HT1080 (cell line): ENCODE results near the gene ADI1. TPM values are rescaled to one million over a fixed set of nuclear protein-coding genes. Genes with fewer than 3 reads are reported as not detected.

Source experiments
- DNase-seq: peaks from one replicate; pipeline ENCODE4 v3.0.0-alpha.2; 2015; ENCODE audit warnings: low read depth
- total RNA-seq: library from RNA; depleted of rRNA; stranded (reverse); fragments of >200 nt; shearing (Covaris generic); gene quantifications from 2 replicates; pipeline ENCODE4 v1.2.3, GENCODE V29; 2014

Gene ADI1
- total RNA-seq, 1 experiment from 2014 or later = 106 TPM

GRCh38 chr2:3481736-3482362, 37.5 kb downstream of the ADI1 start:
- no peak for DNase-seq

- DNase-seq = no peak
These were observed 38.3 kb downstream of the ADI1 start for GRCh38 chr2:3481011-3481400.

- DNase-seq = no peak
These were observed 38.9 kb downstream of the ADI1 start for GRCh38 chr2:3480352-3481010.

GRCh38 chr2:3479430-3480320, 39.7 kb downstream of the ADI1 start:
- no peak for DNase-seq

GRCh38 chr2:3478846-3479385, 40.4 kb downstream of the ADI1 start:
- no peak for DNase-seq

- DNase-seq = no peak
These were observed 42.4 kb downstream of the ADI1 start for GRCh38 chr2:3476985-3477327.

GRCh38 chr2:3476321-3476984, 42.9 kb downstream of the ADI1 start:
- no peak for DNase-seq

- DNase-seq = no peak
These were observed 43.6 kb downstream of the ADI1 start for GRCh38 chr2:3475771-3476170.

GRCh38 chr2:3472966-3473365, 46.4 kb downstream of the ADI1 start:
- no peak for DNase-seq

- no peak for DNase-seq
These were observed 47.0 kb downstream of the ADI1 start for GRCh38 chr2:3472296-3472695.

- no peak for DNase-seq
These were observed 48.2 kb downstream of the ADI1 start for GRCh38 chr2:3470856-3471737.

GRCh38 chr2:3470166-3470651, 49.1 kb downstream of the ADI1 start:
- DNase-seq = peak; percentile 23

- DNase-seq = no peak
These were observed 49.8 kb downstream of the ADI1 start for GRCh38 chr2:3469486-3469885.

- no peak for DNase-seq
These were observed 50.9 kb downstream of the ADI1 start for GRCh38 chr2:3468296-3468988.

GRCh38 chr2:3467654-3468053, 51.7 kb downstream of the ADI1 start:
- DNase-seq = no peak

GRCh38 chr2:3466966-3467365, 52.4 kb downstream of the ADI1 start:
- no peak for DNase-seq

GRCh38 chr2:3466482-3466863, 52.9 kb downstream of the ADI1 start:
- no peak for DNase-seq

- DNase-seq = peak; percentile 84
These were observed 53.4 kb downstream of the ADI1 start for GRCh38 chr2:3465844-3466481.

- DNase-seq = no peak
These were observed 54.0 kb downstream of the ADI1 start for GRCh38 chr2:3465328-3465727.
